Motor neuron (in vitro differentiated cells): ENCODE data around the gene KLHL29. TPM values are rescaled to one million over a fixed set of nuclear protein-coding genes. Genes with fewer than 3 reads are reported as not detected.
A peak's percentile ranks its signal among the peaks of the same experiment; 100 is the strongest.

Experiments used
- ATAC-seq, 8 experiments: fragments of 200-7000 bp; cut with Tn5 transposase; replicated peaks in 6 of 8; 2 replicates each; pipeline ENCODE4 v1.8.0; 2021; ENCODE audit warnings: mild to moderate bottlenecking in 8 of 8, moderate library complexity in 8 of 8
- H3K27ac ChIP-seq, 2 donors: fragments of 250-450 bp; sonication (Bioruptor Pico); 2 replicates each; pipeline ENCODE4 v1.9.0; 2021; ENCODE audit warnings: antibody characterized with exemption in 2 of 2, mild to moderate bottlenecking in 2 of 2, moderate library complexity in 1 of 2
- H3K4me1 ChIP-seq, 2 donors: fragments of 250-450 bp; sonication (Bioruptor Pico); replicated peaks in 1 of 2; 2 replicates each; pipeline ENCODE4 v1.6.1; 2021; ENCODE audit warnings: antibody characterized with exemption in 2 of 2, mild to moderate bottlenecking in 2 of 2, moderate library complexity in 1 of 2
- H3K4me3 ChIP-seq, 5 donors: fragments of 250-450 bp; sonication (Bioruptor Pico); 2 replicates each; pipeline ENCODE4 v1.9.0; 2021; ENCODE audit warnings: antibody characterized with exemption in 5 of 5, mild to moderate bottlenecking in 5 of 5, moderate library complexity in 4 of 5
- WGBS, 10 experiments: fragments of 450-650 bp; shearing (Covaris generic); methylation state at CpG; one replicate each; pipeline ENCODE4 v1.0.0; 2022; 5-methylcytosine and 5-hydroxymethylcytosine counted together
- in situ Hi-C, 9 experiments: fragments of 400-800 bp; cut with MboI; loops; one replicate each; pipeline ENCODE4 v1.15.0; 2021; ENCODE audit warnings: low sequenced_read_pairs in 9 of 9, low pct_unique_long_range_greater_than_20kb in 2 of 9; ENCODE audit not compliant: unreplicated experiment in 9 of 9
- total RNA-seq, 8 experiments: library from RNA; unstranded; fragments of 300-600 nt; gene quantifications; 2 replicates each; pipeline versions ENCODE4 v1.2.3 to v1.2.4, GENCODE V29; 2022

KLHL29 gene
- total RNA-seq, 8 experiments from 2014 or later = 4.1 to 58.7 (median 5.4) TPM

DNA sequence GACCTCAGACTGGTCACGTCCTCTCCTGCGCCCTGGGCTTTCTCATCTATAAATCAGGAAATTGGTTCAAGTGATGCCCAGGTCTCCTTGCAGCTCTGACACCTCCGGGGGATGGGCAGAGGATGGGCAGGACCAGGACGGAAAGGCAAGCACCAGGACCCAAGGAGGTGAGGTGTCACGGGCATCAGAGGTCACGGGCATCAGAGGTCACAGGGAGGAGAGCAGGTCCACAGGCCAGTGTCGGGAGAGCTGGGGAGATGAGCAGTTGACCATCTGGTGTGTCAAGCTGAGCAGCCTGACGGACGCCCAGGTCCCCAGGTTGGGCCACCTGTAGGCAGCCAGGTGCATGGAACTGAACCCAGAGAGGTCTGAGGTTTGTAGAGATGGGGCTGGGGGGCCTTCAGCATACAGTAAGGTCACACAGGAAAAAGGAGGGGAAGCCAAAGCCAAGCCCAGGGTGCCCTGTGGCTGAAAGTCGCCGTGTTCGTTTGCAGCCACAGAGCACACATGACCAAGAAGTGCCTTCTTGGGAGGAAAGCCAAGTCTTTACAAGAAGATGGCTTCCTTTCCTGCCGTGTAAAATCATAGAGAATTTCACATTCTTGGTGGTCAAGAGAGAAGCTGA, 301.5 kb downstream of the KLHL29 start:
- in situ Hi-C loops = no loop called here
- Histone ChIP-seq H3K4me1 (peaks cover 0 to 4% of the 10 kb centered on the region in 2 donors), H3K27ac (no peak overlapping the region), H3K4me3 (no peak overlapping the region)
- no peak for ATAC-seq
- WGBS, 10 experiments = 90 to 100% (median 100%) methylated on average over 1 to 4 of the region's 13 CpGs; no CpG with 5 or more reads in 5 of the 10 experiments

DNA sequence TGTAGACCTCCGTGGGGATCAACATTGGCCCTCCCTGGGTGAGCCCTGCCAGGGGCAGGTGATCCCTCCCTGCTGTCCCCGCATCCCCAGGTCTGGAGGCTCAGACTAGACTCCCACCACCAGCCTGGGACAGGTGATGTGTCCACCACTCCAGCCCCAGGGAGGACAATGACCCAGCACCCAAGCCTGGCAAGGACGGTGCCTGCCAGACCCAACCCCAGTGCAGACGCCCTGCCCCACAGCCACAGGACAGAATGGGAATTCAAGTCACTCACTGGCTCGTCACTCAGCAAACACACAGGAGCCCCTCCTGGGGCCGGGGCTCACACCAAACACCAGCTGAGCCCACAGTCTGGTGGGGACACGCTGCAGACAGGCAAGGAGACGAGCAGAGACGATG, 302.2 kb downstream of the KLHL29 start:
- Histone ChIP-seq H3K4me1 (peaks cover 0 to 4% of the 10 kb centered on the region in 2 donors), H3K27ac (no peak overlapping the region), H3K4me3 (no peak overlapping the region)
- no peak for ATAC-seq
- in situ Hi-C loops = no loop called here
- WGBS, 10 experiments = 70 to 90% methylated on average over 2 of the region's 9 CpGs; no CpG with 5 or more reads in 8 of the 10 experiments

DNA sequence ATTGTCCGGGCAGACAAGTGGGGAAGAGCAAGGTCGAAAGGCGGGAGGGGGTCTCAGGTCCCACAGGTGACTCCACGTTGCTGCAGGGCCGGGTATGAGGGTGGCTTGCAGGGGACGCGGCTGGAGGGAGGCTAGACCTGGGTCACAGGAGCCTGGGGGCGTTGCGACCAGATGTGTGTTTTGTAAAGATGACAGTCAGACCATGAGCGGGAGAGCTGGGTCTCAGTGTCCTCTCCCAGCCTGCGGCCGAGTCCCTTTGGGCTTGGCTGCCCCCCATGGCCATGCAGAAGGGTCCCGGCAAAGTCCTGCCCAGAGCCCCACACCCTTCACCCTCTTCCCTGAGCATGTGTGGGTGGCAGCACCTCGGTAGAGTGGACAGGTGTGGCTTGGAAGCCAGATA, 302.7 kb downstream of the KLHL29 start:
- Histone ChIP-seq H3K4me1 (peaks cover 0 to 4% of the 10 kb centered on the region in 2 donors), H3K4me3 (no peak overlapping the region), H3K27ac (no peak overlapping the region)
- WGBS, 10 experiments = 100% methylated on average over 2 of the region's 14 CpGs; no CpG with 5 or more reads in 8 of the 10 experiments
- in situ Hi-C loops = no loop called here
- ATAC-seq = no peak

DNA sequence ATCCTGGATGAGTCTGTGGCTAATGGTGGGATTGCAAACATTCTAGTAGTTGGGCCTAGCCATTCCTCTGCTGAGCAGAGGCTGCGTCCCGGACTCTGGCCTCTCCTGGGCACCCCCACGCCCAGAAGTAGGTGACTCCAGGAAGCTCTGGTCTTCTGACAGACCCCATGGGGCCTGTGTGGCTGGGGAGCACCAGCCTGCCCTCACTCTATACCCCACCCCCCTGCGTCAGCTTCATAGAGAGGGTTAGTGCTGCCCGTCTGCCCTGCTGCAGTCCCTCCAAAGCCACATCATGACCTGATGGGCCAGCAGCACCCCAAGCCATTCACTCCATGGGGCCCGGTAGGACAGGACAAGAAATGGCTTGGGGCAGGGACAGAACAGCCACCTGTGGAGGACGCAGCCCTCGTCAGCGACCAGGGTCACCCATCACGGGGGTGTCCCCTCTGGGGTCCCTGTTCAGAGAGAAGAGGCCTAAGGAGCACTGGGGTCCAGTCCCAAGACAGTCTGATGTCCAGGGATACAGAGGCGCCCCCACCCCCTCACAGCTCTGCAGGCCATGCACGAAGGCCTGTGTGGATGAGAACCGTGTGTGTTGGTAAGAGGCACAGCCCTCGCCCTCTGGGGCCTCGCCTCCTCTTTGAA, 303.6 kb downstream of the KLHL29 start:
- no peak for ATAC-seq
- 80 to 100% (median 97%) methylated on average over 1 to 4 of the region's 15 CpGs; no CpG with 5 or more reads in 4 of the 10 experiments for WGBS, 10 experiments
- H3K4me1 ChIP-seq = peaks cover 0 to 4% of the 10 kb centered on the region in 2 donors
- H3K27ac ChIP-seq = no peak overlapping the region
- in situ Hi-C loops = no loop called here
- H3K4me3 ChIP-seq = no peak overlapping the region

DNA sequence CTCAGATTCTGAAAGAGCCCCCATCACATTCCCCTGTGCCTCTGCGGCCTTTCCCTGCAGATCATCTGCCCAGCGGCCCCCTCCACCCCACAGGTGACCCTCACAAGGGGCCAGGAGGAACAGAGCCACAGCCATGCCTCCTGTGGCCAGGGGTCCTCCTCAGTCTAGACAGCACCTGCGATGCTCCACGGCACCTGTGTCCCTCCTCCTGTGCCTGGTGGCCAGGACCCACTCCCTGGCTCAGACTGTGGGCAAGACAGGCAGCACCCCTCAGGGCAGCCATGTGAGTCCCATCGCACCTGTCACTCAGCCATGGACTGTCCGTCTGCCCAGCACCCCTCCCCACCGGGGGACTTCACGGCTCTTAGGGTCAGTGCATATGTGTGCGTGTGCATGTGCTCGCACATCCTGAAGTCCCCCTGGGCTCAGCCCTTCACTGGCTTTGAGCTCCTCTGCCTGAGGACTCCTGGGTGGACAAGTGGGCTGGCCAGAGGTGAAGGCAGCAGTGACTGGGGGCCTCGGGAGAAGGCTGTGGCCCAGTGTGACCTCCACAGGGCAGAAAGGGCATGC, 304.2 kb downstream of the KLHL29 start:
- Histone ChIP-seq H3K4me1 (peaks cover 0 to 4% of the 10 kb centered on the region in 2 donors), H3K27ac (peak overlapping the region in 1 of 2 donors; percentile 30), H3K4me3 (no peak overlapping the region)
- peak in 1 of 8 experiments; percentile 5 for ATAC-seq
- in situ Hi-C loops = no loop called here
- 50 to 100% (median 91%) methylated on average over 1 to 5 of the region's 11 CpGs; no CpG with 5 or more reads in 7 of the 10 experiments for WGBS, 10 experiments

DNA sequence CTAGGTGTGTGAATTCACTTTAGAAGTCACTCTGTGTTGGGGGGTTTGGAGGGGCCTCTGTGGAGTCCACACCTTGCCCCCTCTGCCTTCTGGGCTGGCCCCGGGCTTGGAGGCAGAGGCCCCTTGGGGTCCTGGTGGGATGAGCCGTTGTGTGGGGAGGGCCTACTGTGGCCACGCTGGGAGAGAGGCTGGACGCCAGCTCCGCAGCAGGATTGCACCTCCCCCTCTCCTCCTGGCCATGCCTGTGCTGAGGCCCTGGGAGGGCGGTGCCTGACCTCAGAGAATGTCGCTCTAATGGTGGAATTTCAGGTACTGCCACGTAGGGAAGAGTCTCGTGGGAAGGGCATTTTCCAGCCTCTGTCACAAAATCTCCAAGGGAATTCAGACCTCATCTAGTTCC, 304.9 kb downstream of the KLHL29 start:
- no peak overlapping the region for H3K27ac ChIP-seq
- no peak overlapping the region for H3K4me3 ChIP-seq
- peaks cover 0 to 4% of the 10 kb centered on the region in 2 donors for H3K4me1 ChIP-seq
- ATAC-seq = peak in 3 of 8 experiments; percentile 37 to 60 (median 48)
- in situ Hi-C loops = no loop called here
- whole genome bisulfite sequencing, 10 experiments = 40 to 80% (median 63%) methylated on average over 1 to 4 of the region's 9 CpGs; no CpG with 5 or more reads in 6 of the 10 experiments

DNA sequence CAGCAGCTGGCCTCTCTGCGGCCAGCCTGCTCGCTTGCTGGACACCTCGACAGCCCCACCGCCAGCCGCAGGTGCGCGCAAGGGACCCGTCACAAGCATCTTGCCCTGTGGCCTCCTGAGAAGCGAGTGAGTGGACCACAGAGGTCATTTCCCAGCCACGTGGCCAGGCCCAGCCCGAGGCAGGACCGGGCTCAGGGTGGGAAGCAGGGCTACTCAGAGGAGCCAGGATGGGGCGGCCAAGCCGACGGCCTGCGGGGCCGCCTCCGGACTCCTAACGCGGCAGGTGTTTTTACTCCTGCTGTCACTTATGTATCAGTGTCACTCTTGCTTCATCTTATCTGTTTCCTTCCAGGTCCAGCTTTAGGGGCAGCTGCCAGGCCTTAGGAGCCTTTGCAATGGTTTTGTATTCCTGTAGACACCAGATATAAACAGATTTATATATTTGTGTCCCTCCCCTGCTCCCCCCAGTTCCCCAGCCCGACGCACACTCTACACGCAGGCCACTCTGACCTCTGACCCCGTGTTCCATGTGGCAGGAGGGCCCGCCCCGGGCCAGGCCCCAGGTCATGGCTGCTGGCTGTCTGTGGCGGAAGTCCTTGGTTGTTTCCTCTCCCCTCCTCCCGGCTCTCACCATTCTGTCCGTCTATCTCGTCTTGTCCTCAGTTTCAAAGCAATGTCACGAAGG, 305.6 kb downstream of the KLHL29 start:
- Histone ChIP-seq H3K4me3 (no peak overlapping the region), H3K4me1 (peaks cover 0 to 4% of the 10 kb centered on the region in 2 donors), H3K27ac (no peak overlapping the region)
- ATAC-seq = no peak
- WGBS, 10 experiments = 60 to 97% (median 97%) methylated on average over 1 to 6 of the region's 31 CpGs; no CpG with 5 or more reads in 7 of the 10 experiments
- in situ Hi-C loops = no loop called here

DNA sequence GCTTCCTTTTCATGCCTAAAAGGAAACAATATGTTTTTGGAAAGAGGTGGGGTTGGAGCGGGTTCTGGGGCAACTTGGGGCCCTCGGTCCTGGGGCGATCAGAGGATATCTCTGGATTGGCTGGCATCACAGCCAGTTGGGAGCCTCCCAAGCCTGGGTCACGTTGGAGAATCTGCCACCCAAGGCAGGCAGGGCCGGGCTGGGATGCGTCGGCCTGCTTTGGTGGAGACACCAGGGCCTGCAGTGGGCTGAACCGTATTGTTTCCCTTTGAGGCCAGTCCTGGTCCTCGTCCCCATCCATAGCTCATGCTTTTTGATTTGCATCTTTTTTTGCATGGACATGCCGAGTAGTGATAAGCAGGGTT, 306.1 kb downstream of the KLHL29 start:
- in situ Hi-C loops = no loop called here
- 48 to 100% (median 94%) methylated on average over 2 to 10 of the region's 10 CpGs; no CpG with 5 or more reads in 5 of the 10 experiments for WGBS, 10 experiments
- Histone ChIP-seq H3K4me1 (peaks cover 0 to 4% of the 10 kb centered on the region in 2 donors), H3K27ac (no peak overlapping the region), H3K4me3 (no peak overlapping the region)
- ATAC-seq = no peak

DNA sequence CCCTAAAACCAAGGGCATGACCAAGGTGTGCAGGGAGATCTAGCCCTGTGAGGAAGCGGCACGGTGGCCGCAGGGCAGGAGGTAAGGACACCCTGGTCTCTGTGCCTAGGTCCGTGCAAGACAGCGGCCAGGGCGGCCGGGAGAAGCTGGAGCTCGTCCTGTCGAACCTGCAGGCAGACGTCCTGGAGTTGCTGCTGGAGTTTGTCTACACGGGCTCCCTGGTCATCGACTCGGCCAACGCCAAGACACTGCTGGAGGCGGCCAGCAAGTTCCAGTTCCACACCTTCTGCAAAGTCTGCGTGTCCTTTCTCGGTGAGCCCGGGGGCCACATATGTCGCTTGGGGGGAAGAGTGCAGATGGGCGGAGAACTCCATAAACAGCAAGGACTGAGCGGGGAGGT, 306.6 kb downstream of the KLHL29 start:
- in situ Hi-C loops = no loop called here
- ATAC-seq = no peak
- WGBS, 10 experiments = 80 to 100% (median 96%) methylated on average over 1 to 5 of the region's 21 CpGs; no CpG with 5 or more reads in 4 of the 10 experiments

DNA sequence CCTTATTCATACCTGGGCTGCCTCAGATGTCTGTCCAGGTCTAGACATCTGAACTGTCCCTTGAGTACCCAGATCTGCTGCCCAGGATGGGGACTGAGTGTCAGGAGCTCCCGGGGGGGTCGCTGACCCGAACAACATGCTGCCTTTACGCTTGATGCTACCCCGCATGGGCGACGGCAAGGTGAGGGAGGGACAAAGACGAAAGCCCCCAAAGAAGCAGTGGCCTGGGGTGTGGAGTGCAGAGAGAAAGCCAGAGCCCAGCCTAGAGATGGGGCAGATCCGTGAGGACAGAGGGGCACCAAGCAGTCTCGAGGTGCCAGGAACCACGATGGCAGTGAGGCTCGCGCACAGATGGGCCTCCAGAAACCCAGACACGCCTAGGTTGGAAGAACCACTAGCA, 307.3 kb downstream of the KLHL29 start:
- Histone ChIP-seq H3K4me3 (no peak overlapping the region), H3K27ac (no peak overlapping the region), H3K4me1 (peaks cover 3 to 10% of the 10 kb centered on the region in 2 donors)
- in situ Hi-C loops = no loop called here
- WGBS, 10 experiments = 80 to 100% (median 100%) methylated on average over 1 to 5 of the region's 14 CpGs; no CpG with 5 or more reads in 5 of the 10 experiments
- ATAC-seq = no peak

More for the DNA sequence above, 306.6 kb downstream of the KLHL29 start:
- Histone ChIP-seq H3K4me1 (peaks cover 0 to 4% of the 10 kb centered on the region in 2 donors), H3K4me3 (no peak overlapping the region), H3K27ac (no peak overlapping the region)

DNA sequence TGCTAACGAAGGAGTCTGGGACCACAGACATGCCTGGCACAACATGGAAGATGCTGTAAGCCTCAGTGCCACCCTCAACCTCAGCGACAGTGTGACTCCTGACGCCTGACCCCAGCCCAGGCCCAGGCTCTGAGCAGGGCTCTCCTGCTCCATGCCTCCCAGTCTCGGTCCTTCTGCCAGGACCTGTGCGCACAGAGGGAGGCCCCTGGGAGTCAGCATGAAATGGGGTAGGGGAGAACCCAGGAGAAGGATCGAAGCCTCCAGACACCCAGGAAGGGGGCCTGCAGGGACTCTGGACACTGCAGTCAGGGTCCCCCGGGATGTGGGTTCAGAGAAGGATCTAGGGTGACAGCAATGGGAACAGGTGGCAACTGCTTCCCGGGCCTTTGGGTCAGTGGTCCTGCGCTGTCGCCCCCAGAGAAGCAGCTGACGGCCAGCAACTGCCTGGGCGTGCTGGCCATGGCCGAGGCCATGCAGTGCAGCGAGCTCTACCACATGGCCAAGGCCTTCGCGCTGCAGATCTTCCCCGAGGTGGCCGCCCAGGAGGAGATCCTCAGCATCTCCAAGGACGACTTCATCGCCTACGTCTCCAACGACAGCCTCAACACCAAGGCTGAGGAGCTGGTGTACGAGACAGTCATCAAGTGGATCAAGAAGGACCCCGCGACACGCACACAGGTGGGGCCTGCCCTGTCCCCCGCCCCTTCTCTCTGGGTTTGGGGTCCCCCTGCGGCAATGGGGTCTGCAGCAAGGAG, 308.0 kb downstream of the KLHL29 start:
- no peak for ATAC-seq
- Histone ChIP-seq H3K4me3 (no peak overlapping the region), H3K27ac (no peak overlapping the region), H3K4me1 (peaks cover 10 to 18% of the 10 kb centered on the region in 2 donors)
- in situ Hi-C loops = no loop called here
- 80 to 88% (median 86%) methylated on average over 2 to 10 of the region's 28 CpGs; no CpG with 5 or more reads in 6 of the 10 experiments for WGBS, 10 experiments

DNA sequence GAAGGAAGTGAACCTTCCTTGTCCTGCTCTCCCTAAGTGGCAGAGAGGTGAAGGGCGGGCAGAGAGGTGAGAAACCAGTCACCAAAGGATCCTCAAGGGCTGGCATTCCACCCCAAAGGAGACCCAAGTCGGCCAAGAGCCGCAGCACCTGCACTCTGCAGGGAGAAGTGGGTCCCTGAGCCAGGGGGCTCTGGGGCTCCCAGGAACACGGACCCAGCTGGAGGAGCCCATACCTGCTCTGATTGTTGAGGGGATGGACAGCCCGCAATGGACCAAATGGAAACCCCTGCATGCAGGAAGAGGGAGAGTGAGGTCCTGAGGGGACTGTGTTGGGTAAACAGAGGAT, 308.6 kb downstream of the KLHL29 start:
- Histone ChIP-seq H3K4me3 (no peak overlapping the region), H3K4me1 (peaks cover 12 to 22% of the 10 kb centered on the region in 2 donors), H3K27ac (no peak overlapping the region)
- in situ Hi-C loops = no loop called here
- WGBS, 10 experiments = 60 to 100% (median 98%) methylated on average over 1 to 4 of the region's 5 CpGs; no CpG with 5 or more reads in 6 of the 10 experiments
- no peak for ATAC-seq
